MCF 10A (cell line): ENCODE data around the gene SLC9A8. TPM values are rescaled to one million over a fixed set of nuclear protein-coding genes. Genes with fewer than 3 reads are reported as not detected.

ENCODE experiments used
- BruUV-seq: library from RNA; stranded (reverse); fragments of 400-500 nt; replicated peaks from 2 replicates; lab custom pipeline; 2021; lab: Mats Ljungman, UMichigan
- CTCF ChIA-PET: fragments of 300-600 bp; sonication (Branson Sonifier 250); formaldehyde crosslinking; extraction: SDS; loops from one replicate; lab custom pipeline; 2021; ENCODE audit warnings: antibody characterized with exemption, inconsistent platforms; lab: Yijun Ruan, JAX
- POLR2A ChIA-PET: fragments of 300-600, 350-650 bp; sonication (Branson Sonifier 250); formaldehyde crosslinking; extraction: SDS; loops from one replicate; lab custom pipeline; 2020; ENCODE audit warnings: antibody characterized with exemption, inconsistent platforms; lab: Yijun Ruan, JAX
- DNase-seq: peaks from one replicate; pipeline ENCODE4 v3.0.0-alpha.2; 2018; ENCODE audit not compliant: unreplicated experiment
- H3K27ac Mint-ChIP-seq: one replicate; pipeline ENCODE4 v1.8.0; 2022; ENCODE audit warnings: mild to moderate bottlenecking, low read depth, mixed read lengths; ENCODE audit not compliant: unreplicated experiment
- H3K27me3 Mint-ChIP-seq: one replicate; pipeline ENCODE4 v1.8.0; 2022; ENCODE audit warnings: mixed read lengths; ENCODE audit not compliant: insufficient read depth, unreplicated experiment
- H3K36me3 Mint-ChIP-seq: one replicate; pipeline ENCODE4 v1.8.0; 2022; ENCODE audit warnings: mild to moderate bottlenecking, moderate library complexity, mixed read lengths; ENCODE audit not compliant: insufficient read depth, unreplicated experiment
- H3K4me1 Mint-ChIP-seq: one replicate; pipeline ENCODE4 v1.8.0; 2022; ENCODE audit warnings: mixed read lengths; ENCODE audit not compliant: insufficient read depth, unreplicated experiment
- H3K4me3 Mint-ChIP-seq: one replicate; pipeline ENCODE4 v1.8.0; 2022; ENCODE audit warnings: mild to moderate bottlenecking, moderate library complexity, mixed read lengths; ENCODE audit not compliant: unreplicated experiment
- H3K9me3 Mint-ChIP-seq: one replicate; pipeline ENCODE4 v1.8.0; 2022; ENCODE audit warnings: mixed read lengths; ENCODE audit not compliant: unreplicated experiment
- CTCF ChIP-seq: fragments of 200-600 bp; IDR thresholded peaks from one replicate; pipeline ENCODE4 v1.8.0; 2022; ENCODE audit warnings: antibody characterized with exemption, mild to moderate bottlenecking; ENCODE audit not compliant: unreplicated experiment
- intact Hi-C: fragments of 100-400 bp; cut with micrococcal nuclease; formaldehyde crosslinking; loops from 2 replicates; pipeline ENCODE4 v1.14.1; 2022
- total RNA-seq: library from RNA; stranded (reverse); gene quantifications from 2 replicates; pipeline ENCODE4 v1.2.3, GENCODE V29; 2022

The SLC9A8 gene
- total RNA-seq, 1 experiment from 2014 or later: 14.6 TPM

- H3K36me3 Mint-ChIP-seq: no peaks in the 10 kb centered on the region
- no peak overlapping the region for H3K4me3 Mint-ChIP-seq
- no TSS peak for BruUV-seq
- POLR2A ChIA-PET: interaction anchor here (1.0 to 2.3 kb wide), 2 partner anchors 9 to 16 kb away, joined by 3 to 4 read pairs; no protein-coding TSS in a partner anchor
- intact Hi-C loops: no loop called here
- DNase-seq: no peak
- CTCF ChIA-PET: interaction anchor here (0.7 to 2.9 kb wide), 3 partner anchors 17 to 243 kb away, joined by 3 to 12 read pairs (median 4); no protein-coding TSS in a partner anchor
- no peak overlapping the region for H3K27ac Mint-ChIP-seq
- no peaks in the 10 kb centered on the region for H3K4me1 Mint-ChIP-seq
- TF ChIP-seq CTCF: no peak
- no peaks in the 10 kb centered on the region for H3K9me3 Mint-ChIP-seq
- H3K27me3 Mint-ChIP-seq: no peaks in the 10 kb centered on the region
These were observed 59.4 kb downstream of the SLC9A8 start for GRCh38 chr20:49872056-49872455.

GRCh38 chr20:49874696-49875095 is 62.1 kb downstream of the SLC9A8 start:
- ChIA-PET POLR2A (interaction anchor here (0.8 kb wide), 1 partner anchor 21 kb away, joined by 3 read pairs; no protein-coding TSS in a partner anchor), CTCF (interaction anchor here (0.6 to 1.6 kb wide), 2 partner anchors 154 to 265 kb away, joined by 3 to 6 read pairs; no protein-coding TSS in a partner anchor)
- no peak overlapping the region for H3K4me3 Mint-ChIP-seq
- H3K36me3 Mint-ChIP-seq: peaks cover 13% of the 10 kb centered on the region
- peak overlapping the region; percentile 63 for H3K27ac Mint-ChIP-seq
- DNase-seq: no peak
- no peaks in the 10 kb centered on the region for H3K4me1 Mint-ChIP-seq
- no peak for TF ChIP-seq CTCF
- no TSS peak for BruUV-seq
- H3K9me3 Mint-ChIP-seq: no peaks in the 10 kb centered on the region
- no peaks in the 10 kb centered on the region for H3K27me3 Mint-ChIP-seq
- intact Hi-C loops: no loop called here

- Mint-ChIP-seq H3K36me3 (peaks cover 18% of the 10 kb centered on the region), H3K27me3 (no peaks in the 10 kb centered on the region), H3K9me3 (no peaks in the 10 kb centered on the region), H3K27ac (no peak overlapping the region), H3K4me3 (no peak overlapping the region), H3K4me1 (no peaks in the 10 kb centered on the region)
- CTCF ChIA-PET: interaction anchor here (0.6 to 1.0 kb wide), 5 partner anchors 10 to 433 kb away, joined by 3 to 5 read pairs (median 3); no protein-coding TSS in a partner anchor
- TF ChIP-seq CTCF: no peak
- no TSS peak for BruUV-seq
- POLR2A ChIA-PET: interaction anchor here (1.3 kb wide), 1 partner anchor 23 kb away, joined by 4 read pairs; no protein-coding TSS in a partner anchor
- no peak for DNase-seq
- intact Hi-C loops: no loop called here
These were observed 64.8 kb downstream of the SLC9A8 start for GRCh38 chr20:49877386-49877921.

- ChIA-PET CTCF (interaction anchor here (1.1 kb wide), 1 partner anchor 268 kb away, joined by 5 read pairs; no protein-coding TSS in a partner anchor), POLR2A (no interaction called here)
- no peak for DNase-seq
- no peak for TF ChIP-seq CTCF
- Mint-ChIP-seq H3K36me3 (peaks cover 22% of the 10 kb centered on the region), H3K4me1 (no peaks in the 10 kb centered on the region), H3K9me3 (no peaks in the 10 kb centered on the region), H3K27me3 (no peaks in the 10 kb centered on the region), H3K4me3 (no peak overlapping the region), H3K27ac (no peak overlapping the region)
- intact Hi-C loops: no loop called here
- BruUV-seq: no TSS peak
These were observed 66.3 kb downstream of the SLC9A8 start for GRCh38 chr20:49878977-49879376.
